CD14-positive monocyte (primary cell): ENCODE results near the gene ADTRP. TPM values are rescaled to one million over a fixed set of nuclear protein-coding genes. Genes with fewer than 3 reads are reported as not detected.

ENCODE experiments used
- DNase-seq, 3 donors: peaks; one replicate each; pipeline ENCODE4 v3.0.0-alpha.2; 2011 to 2022
- H2AFZ ChIP-seq: 2 replicates; pipeline ENCODE4 v1.6.0; 2012; ENCODE audit warnings: mild to moderate bottlenecking, low read depth, low read length, inconsistent platforms; ENCODE audit not compliant: insufficient read depth, poor library complexity, severe bottlenecking
- H3K27ac ChIP-seq, 2 donors: 1 replicate in 1 of 2; 2 replicates in 1 of 2; pipeline ENCODE4 v1.5.1; 2012 to 2013; ENCODE audit warnings: low read length in 2 of 2, control low read depth in 1 of 2, inconsistent platforms in 1 of 2, low read depth in 1 of 2, mild to moderate bottlenecking in 1 of 2
- H3K27me3 ChIP-seq, 2 donors: one replicate each; pipeline versions ENCODE4 v1.6.0 to v1.6.1; 2011 to 2013; ENCODE audit warnings: low read length in 2 of 2; ENCODE audit not compliant: control insufficient read depth in 2 of 2, insufficient read depth in 2 of 2
- H3K36me3 ChIP-seq, 2 donors: replicated peaks in 1 of 2; 1 replicate in 1 of 2; 2 replicates in 1 of 2; pipeline versions ENCODE4 v1.5.1 to v1.6.1; 2012 to 2013; ENCODE audit warnings: low read length in 2 of 2, control low read depth in 1 of 2, inconsistent platforms in 1 of 2, mild to moderate bottlenecking in 1 of 2; ENCODE audit not compliant: insufficient read depth in 2 of 2, control insufficient read depth in 1 of 2
- H3K4me1 ChIP-seq, 2 donors: 1 replicate in 1 of 2; 2 replicates in 1 of 2; pipeline versions ENCODE4 v1.5.1 to v1.6.1; 2012 to 2013; ENCODE audit warnings: low read length in 2 of 2, control low read depth in 1 of 2, inconsistent platforms in 1 of 2, mild to moderate bottlenecking in 1 of 2, moderate library complexity in 1 of 2; ENCODE audit not compliant: insufficient read depth in 2 of 2, control insufficient read depth in 1 of 2
- H3K4me2 ChIP-seq: replicated peaks from 2 replicates; pipeline ENCODE3; 2012; ENCODE audit warnings: low read length, moderate library complexity, mild to moderate bottlenecking; ENCODE audit not compliant: poor library complexity, severe bottlenecking; ENCODE audit errors: extremely low read depth
- H3K4me3 ChIP-seq, 3 experiments: fragments of 200-600 bp in 1 of 3; sonication (generic) in 1 of 3; replicated peaks in 1 of 3; 1 replicate in 2 of 3; 2 replicates in 1 of 3; pipeline ENCODE4 v1.5.1; 2011 to 2013; ENCODE audit warnings: low read length in 3 of 3, mild to moderate bottlenecking in 3 of 3, control low read depth in 2 of 3, low read depth in 2 of 3, inconsistent platforms in 1 of 3, moderate library complexity in 1 of 3
- H3K79me2 ChIP-seq: 2 replicates; pipeline ENCODE4 v1.6.0; 2012; ENCODE audit warnings: mild to moderate bottlenecking, control low read depth, inconsistent platforms, low read length, moderate library complexity; ENCODE audit not compliant: insufficient read depth
- H3K9ac ChIP-seq: 2 replicates; pipeline ENCODE4 v1.6.0; 2017; ENCODE audit warnings: low read length, mild to moderate bottlenecking; ENCODE audit not compliant: insufficient read depth, poor library complexity, severe bottlenecking
- H3K9me3 ChIP-seq, 2 donors: replicated peaks in 1 of 2; 1 replicate in 1 of 2; 2 replicates in 1 of 2; pipeline versions ENCODE4 v1.5.1 to v1.6.1; 2012 to 2013; ENCODE audit warnings: low read length in 2 of 2, control low read depth in 1 of 2; ENCODE audit not compliant: control insufficient read depth in 1 of 2, insufficient read depth in 1 of 2
- H4K20me1 ChIP-seq: 2 replicates; pipeline ENCODE4 v1.6.0; 2012; ENCODE audit warnings: mild to moderate bottlenecking, low read length, control low read depth, moderate library complexity; ENCODE audit not compliant: insufficient read depth
- H3K27ac Mint-ChIP-seq, 7 donors: one replicate each; pipeline ENCODE4 v1.8.0; 2020; ENCODE audit warnings: mild to moderate bottlenecking in 7 of 7, mixed read lengths in 7 of 7, moderate library complexity in 6 of 7, inconsistent platforms in 2 of 7
- H3K27me3 Mint-ChIP-seq, 3 donors: one replicate each; pipeline ENCODE4 v1.8.0; 2021 to 2022; ENCODE audit warnings: low read depth in 3 of 3, mild to moderate bottlenecking in 3 of 3, mixed read lengths in 3 of 3, moderate library complexity in 3 of 3, inconsistent platforms in 1 of 3
- H3K36me3 Mint-ChIP-seq, 2 donors: one replicate each; pipeline ENCODE4 v1.8.0; 2020; ENCODE audit warnings: mixed read lengths in 2 of 2, inconsistent platforms in 1 of 2, mild to moderate bottlenecking in 1 of 2
- H3K4me1 Mint-ChIP-seq: one replicate; pipeline ENCODE4 v1.8.0; 2020; ENCODE audit warnings: mild to moderate bottlenecking, mixed read lengths
- H3K4me3 Mint-ChIP-seq, 2 donors: one replicate each; pipeline ENCODE4 v1.8.0; 2020; ENCODE audit warnings: mild to moderate bottlenecking in 2 of 2, mixed read lengths in 2 of 2, moderate library complexity in 1 of 2
- H3K9me3 Mint-ChIP-seq, 7 donors: one replicate each; pipeline ENCODE4 v1.8.0; 2020 to 2022; ENCODE audit warnings: mixed read lengths in 7 of 7, mild to moderate bottlenecking in 6 of 7, moderate library complexity in 6 of 7, inconsistent platforms in 2 of 7
- WGBS: methylation state at CpG from one replicate; pipeline ENCODE4 v1.1.5; 2013; ENCODE audit warnings: missing lambda C conversion rate; ENCODE audit not compliant: insufficient coverage; 5-methylcytosine and 5-hydroxymethylcytosine counted together
- intact Hi-C, 2 donors: fragments of 100-400 bp; cut with micrococcal nuclease; formaldehyde crosslinking; loops; one replicate each; pipeline versions ENCODE4 v1.15.0 to v1.15.1; 2023
- polyA plus RNA-seq, 3 donors: library from polyadenylated mRNA; depleted of rRNA in 1 of 3; unstranded in 2 of 3; stranded (reverse) in 1 of 3; fragments of 300-500 nt in 2 of 3; fragments of >200 nt in 1 of 3; fragmentation: Illumina TruSeq in 2 of 3; gene quantifications; 1 replicate in 2 of 3; 2 replicates in 1 of 3; pipeline ENCODE4 v1.2.3, GENCODE V29; 2012 to 2021
- TF ChIP-seq, protein P1 (sequence below): fragments of 200-600 bp; IDR thresholded peaks from one replicate; pipeline ENCODE4 v1.8.0; 2022; ENCODE audit warnings: antibody characterized with exemption, mild to moderate bottlenecking

The ADTRP gene
- polyA plus RNA-seq, 3 donors, result 0.04 to 0.20 TPM; not detected in 1

DNA sequence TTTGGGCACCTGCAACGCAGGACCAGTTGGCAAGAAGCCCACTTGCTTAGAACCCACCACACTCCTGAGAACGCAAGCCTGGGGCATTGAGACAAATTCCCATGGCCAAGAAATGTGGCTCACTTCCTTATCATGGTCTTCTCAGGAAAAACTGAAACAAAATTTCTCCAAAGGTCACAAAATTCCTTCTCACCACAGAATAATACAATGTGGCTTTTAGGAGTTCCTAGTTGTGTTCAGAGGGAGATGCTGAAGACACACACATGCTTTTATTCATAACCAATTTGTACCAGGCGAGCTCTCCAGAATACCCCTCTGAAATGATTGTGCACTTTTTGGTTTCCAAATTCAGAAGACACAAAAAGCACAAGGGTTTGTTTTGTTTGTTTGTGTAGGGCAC is 31.6 kb downstream of the ADTRP start:
- Mint-ChIP-seq H3K4me3 (no peak overlapping the region), H3K27me3 (peaks cover 0 to 3% (median 1%) of the 10 kb centered on the region in 3 donors), H3K9me3 (peaks cover 0 to 4% (median 0%) of the 10 kb centered on the region in 7 donors), H3K27ac (no peak overlapping the region), H3K36me3 (no peaks in the 10 kb centered on the region), H3K4me1 (peaks cover 3% of the 10 kb centered on the region)
- Histone ChIP-seq H2AFZ (no peak overlapping the region), H3K27me3 (no peaks in the 10 kb centered on the region), H3K36me3 (no peaks in the 10 kb centered on the region), H3K4me3 (no peak overlapping the region), H4K20me1 (no peaks in the 10 kb centered on the region), H3K4me1 (peaks cover 7 to 9% of the 10 kb centered on the region in 2 donors), H3K27ac (no peak overlapping the region), H3K9ac (no peak overlapping the region), H3K79me2 (no peaks in the 10 kb centered on the region), H3K9me3 (no peaks in the 10 kb centered on the region), H3K4me2 (no peak overlapping the region)
- intact Hi-C loops, result no loop called here
- TF ChIP-seq, protein P1, sequence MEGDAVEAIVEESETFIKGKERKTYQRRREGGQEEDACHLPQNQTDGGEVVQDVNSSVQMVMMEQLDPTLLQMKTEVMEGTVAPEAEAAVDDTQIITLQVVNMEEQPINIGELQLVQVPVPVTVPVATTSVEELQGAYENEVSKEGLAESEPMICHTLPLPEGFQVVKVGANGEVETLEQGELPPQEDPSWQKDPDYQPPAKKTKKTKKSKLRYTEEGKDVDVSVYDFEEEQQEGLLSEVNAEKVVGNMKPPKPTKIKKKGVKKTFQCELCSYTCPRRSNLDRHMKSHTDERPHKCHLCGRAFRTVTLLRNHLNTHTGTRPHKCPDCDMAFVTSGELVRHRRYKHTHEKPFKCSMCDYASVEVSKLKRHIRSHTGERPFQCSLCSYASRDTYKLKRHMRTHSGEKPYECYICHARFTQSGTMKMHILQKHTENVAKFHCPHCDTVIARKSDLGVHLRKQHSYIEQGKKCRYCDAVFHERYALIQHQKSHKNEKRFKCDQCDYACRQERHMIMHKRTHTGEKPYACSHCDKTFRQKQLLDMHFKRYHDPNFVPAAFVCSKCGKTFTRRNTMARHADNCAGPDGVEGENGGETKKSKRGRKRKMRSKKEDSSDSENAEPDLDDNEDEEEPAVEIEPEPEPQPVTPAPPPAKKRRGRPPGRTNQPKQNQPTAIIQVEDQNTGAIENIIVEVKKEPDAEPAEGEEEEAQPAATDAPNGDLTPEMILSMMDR, result no peak
- no peak for DNase-seq
- WGBS, result 93% methylated on average over 2 of the region's 3 CpGs

DNA sequence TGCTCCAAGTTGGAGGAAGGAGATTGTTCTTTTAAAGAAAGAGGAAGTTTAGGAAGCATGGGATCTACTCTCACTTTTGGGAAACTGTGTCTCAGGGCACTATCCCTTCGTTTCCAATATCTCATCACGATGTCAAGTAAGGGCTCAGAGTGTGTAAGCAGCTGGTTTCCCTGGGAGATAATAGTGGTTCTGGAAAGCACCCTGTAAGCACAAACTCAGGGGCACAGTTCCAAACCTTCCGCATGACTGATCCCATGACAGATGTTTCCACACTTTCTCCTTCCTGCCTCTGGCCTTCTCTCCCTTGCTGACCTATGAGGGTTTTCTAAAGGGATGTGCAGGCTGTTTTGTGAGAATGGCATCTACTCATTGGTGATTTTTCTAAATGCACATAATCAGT is 33.9 kb downstream of the ADTRP start:
- no peaks in the 10 kb centered on the region for H3K79me2 ChIP-seq
- no CpG with 5 or more reads among the region's 3 CpGs for WGBS
- no peak overlapping the region for H3K27ac ChIP-seq
- H3K27me3 Mint-ChIP-seq, result peaks cover 0 to 5% (median 1%) of the 10 kb centered on the region in 3 donors
- no peaks in the 10 kb centered on the region for H3K36me3 ChIP-seq
- intact Hi-C loops, result loop anchor here in 1 of 2 donors (5.0 kb wide), 1 partner anchor 42 kb away; no protein-coding TSS in a partner anchor
- H3K4me2 ChIP-seq, result no peak overlapping the region
- H3K9me3 ChIP-seq, result no peaks in the 10 kb centered on the region
- peaks cover 0 to 4% (median 0%) of the 10 kb centered on the region in 7 donors for H3K9me3 Mint-ChIP-seq
- TF ChIP-seq, protein P1, result no peak
- no peaks in the 10 kb centered on the region for H3K36me3 Mint-ChIP-seq
- H4K20me1 ChIP-seq, result no peaks in the 10 kb centered on the region
- H3K27me3 ChIP-seq, result no peaks in the 10 kb centered on the region
- H3K4me3 ChIP-seq, result no peak overlapping the region
- H3K9ac ChIP-seq, result no peak overlapping the region
- H2AFZ ChIP-seq, result no peak overlapping the region
- peaks cover 7 to 9% of the 10 kb centered on the region in 2 donors for H3K4me1 ChIP-seq
- H3K4me3 Mint-ChIP-seq, result no peak overlapping the region
- peak overlapping the region in 1 of 7 donors; percentile 22 for H3K27ac Mint-ChIP-seq
- peak in 1 of 3 donors; percentile 73 for DNase-seq
- H3K4me1 Mint-ChIP-seq, result peaks cover 3% of the 10 kb centered on the region
